D721Med (cell line): ENCODE measurements around the gene LRRC36.

Experiments
- DNase-seq: peaks from one replicate; pipeline ENCODE4 v3.0.0; 2011; ENCODE audit warnings: low spot score; ENCODE audit not compliant: insufficient read length
- FAIRE-seq: peaks from 2 replicates; lab custom pipeline; 2011; peaks lifted over from hg19 to GRCh38; lab: Jason Lieb, UNC
- TF ChIP-seq, protein P1 (sequence below): IDR thresholded peaks from 2 replicates; pipeline ENCODE4 v1.5.1; 2012; ENCODE audit warnings: mild to moderate bottlenecking, control low read depth; ENCODE audit not compliant: insufficient read depth; ENCODE audit errors: missing control alignments

Gene LRRC36

DNA sequence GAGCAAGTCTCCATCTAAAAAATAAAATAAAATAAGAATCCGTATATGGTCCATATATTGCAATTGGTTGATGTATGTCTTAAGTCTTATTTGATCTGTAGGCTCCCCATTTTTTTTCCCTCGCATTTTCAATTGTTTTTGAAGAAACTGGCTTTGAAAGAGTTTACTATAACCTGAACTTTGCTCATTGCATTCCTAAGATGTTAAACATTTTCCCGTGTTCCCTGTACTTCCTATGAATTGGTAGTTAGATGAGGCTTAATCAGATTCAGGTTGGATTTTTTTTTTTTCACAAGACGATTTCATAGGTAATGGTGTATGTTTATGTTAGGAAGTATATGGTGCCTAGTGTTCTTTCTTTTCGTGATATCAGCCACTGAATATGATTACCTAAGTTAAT lies 3.3 kb downstream of the LRRC36 start:
- FAIRE-seq (no peak), DNase-seq (no peak)
- TF ChIP-seq, protein P1, sequence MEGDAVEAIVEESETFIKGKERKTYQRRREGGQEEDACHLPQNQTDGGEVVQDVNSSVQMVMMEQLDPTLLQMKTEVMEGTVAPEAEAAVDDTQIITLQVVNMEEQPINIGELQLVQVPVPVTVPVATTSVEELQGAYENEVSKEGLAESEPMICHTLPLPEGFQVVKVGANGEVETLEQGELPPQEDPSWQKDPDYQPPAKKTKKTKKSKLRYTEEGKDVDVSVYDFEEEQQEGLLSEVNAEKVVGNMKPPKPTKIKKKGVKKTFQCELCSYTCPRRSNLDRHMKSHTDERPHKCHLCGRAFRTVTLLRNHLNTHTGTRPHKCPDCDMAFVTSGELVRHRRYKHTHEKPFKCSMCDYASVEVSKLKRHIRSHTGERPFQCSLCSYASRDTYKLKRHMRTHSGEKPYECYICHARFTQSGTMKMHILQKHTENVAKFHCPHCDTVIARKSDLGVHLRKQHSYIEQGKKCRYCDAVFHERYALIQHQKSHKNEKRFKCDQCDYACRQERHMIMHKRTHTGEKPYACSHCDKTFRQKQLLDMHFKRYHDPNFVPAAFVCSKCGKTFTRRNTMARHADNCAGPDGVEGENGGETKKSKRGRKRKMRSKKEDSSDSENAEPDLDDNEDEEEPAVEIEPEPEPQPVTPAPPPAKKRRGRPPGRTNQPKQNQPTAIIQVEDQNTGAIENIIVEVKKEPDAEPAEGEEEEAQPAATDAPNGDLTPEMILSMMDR = no peak

- DNase-seq = no peak
- no peak for FAIRE-seq
- TF ChIP-seq, protein P1 = no peak
Measured at GRCh38 chr16:67333315-67333714, 6.7 kb downstream of the LRRC36 start.

DNA sequence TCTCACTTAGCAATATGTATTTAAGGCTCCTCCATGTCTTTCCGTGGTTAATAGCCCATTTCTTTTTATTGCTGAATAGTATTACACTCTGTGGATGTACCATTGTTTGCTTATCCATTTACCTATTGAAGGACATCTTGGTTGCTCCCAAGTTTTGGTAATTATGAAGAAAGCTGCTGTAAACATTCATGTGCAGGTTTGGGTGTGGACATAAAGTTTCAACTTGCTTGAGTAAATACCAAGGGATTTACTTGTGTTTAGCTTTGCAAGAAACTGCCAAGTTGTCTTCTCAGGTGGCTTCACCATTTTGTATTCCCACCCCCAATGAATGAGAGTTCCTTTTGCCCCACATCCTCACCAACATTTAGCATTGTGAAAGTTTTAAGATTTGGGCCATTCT lies 9.5 kb downstream of the LRRC36 start:
- DNase-seq (no peak), FAIRE-seq (no peak)
- TF ChIP-seq, protein P1 = no peak

DNA sequence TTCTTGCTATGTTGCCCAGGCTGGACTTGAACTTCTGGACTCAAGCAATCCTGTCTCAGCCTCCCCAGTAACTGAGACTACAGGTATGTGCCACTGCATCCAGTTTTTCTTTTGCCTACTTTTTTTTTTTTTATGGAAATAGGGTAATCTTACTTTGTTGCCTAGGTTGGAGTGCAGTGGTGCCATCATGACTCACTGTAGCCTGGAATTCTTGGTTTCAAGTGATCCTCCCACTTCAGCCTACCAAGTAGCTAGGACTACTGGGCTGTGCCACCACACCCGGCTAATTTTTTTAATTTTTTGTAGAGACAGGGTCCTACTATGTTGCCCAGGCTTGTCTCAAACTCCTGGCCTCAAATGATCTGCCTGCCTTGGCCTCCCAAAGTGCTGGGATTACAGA lies 10.0 kb downstream of the LRRC36 start:
- TF ChIP-seq, protein P1 = no peak
- FAIRE-seq (no peak), DNase-seq (no peak)

GRCh38 chr16:67339453-67339852 lies 12.8 kb downstream of the LRRC36 start:
- FAIRE-seq = no peak
- no peak for DNase-seq
- TF ChIP-seq, protein P1 = peak; percentile 13

- TF ChIP-seq, protein P1 = no peak
- DNase-seq (no peak), FAIRE-seq (no peak)
Measured at GRCh38 chr16:67341250-67341649, 14.6 kb downstream of the LRRC36 start.

- DNase-seq = no peak
- no peak for FAIRE-seq
- TF ChIP-seq, protein P1 = no peak
Measured at GRCh38 chr16:67342616-67343015, 16.0 kb downstream of the LRRC36 start.
